ENCODE results near the gene NARS2.

The NARS2 gene

DNA sequence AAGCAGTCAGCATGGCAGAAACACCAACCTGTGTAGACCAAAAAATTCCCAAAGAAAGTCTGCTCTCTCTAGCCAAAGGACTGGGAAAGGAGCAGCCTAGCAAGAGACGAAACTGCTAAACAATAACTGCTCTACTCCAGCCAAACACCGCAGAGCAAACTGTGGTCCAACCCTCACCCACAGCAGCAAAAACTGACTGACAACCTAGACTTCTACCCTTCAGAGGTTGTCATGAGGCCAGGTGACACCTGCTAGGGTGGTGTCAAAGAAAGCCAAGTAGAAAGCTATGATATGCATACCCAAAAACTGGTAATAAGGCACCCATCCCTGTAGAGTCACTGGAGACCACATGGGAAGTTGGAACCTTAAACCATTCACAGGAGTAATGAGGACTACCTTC, 168.9 kb downstream of the NARS2 start:
- DNase-seq = no peak

DNA sequence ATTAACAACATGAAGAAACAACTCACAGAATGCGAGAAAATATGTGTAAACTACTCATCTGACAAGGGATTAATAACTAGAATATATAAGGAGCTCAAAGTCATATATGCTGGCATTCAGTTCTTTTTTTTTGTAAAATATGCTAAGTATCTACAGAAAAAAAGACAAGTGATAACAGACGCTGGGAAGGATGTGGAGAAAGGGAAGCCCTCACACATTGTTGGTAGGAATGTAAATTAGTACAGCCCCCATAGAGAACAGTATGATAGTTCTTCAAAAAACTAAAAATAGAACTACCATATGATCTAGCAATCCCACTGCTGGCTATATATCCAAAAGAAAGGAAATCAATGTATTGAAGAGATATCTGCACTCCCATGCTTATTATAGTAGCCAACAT, 170.9 kb downstream of the NARS2 start:
- no peak for DNase-seq

DNA sequence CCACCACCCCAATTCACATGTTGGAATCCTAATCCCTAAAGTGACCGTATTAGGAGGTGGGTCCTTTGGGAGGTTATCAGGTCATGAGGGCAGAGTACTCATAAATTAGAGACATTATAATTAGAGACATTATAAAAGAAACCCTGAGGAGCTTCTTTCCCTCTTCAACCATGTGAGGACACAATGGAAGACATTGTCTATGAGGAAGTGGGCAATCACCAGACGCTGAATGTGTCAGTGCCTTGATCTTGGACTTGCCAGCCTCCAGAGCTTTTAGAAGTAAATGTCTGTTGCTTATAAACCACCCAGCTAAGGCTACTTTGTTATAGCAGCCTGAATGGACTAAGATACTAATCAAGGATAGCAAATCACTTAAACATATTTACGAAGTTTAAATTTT, 171.8 kb downstream of the NARS2 start:
- no peak for DNase-seq

- DNase-seq = no peak
These were observed 174.0 kb downstream of the NARS2 start for GRCh38 chr11:78400702-78401101.

DNA sequence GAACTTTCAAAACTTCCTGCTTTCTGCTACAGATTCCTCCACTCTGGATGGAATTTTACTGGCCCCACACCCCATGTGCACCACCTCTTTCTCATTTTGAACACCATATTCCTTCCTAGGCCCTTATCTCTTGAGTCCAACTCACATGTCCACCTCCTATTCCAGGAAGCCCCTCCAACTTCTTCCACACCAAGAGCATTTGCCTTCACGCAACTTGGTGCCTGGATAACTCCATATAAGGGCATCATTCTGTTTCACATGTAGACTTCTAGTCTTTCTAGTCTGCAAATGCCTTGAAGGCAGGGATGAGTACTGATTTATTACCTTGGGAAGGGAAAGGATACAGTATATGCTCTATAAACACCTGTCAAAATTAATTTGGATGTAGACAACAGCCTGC, 174.5 kb downstream of the NARS2 start:
- no peak for DNase-seq

DNA sequence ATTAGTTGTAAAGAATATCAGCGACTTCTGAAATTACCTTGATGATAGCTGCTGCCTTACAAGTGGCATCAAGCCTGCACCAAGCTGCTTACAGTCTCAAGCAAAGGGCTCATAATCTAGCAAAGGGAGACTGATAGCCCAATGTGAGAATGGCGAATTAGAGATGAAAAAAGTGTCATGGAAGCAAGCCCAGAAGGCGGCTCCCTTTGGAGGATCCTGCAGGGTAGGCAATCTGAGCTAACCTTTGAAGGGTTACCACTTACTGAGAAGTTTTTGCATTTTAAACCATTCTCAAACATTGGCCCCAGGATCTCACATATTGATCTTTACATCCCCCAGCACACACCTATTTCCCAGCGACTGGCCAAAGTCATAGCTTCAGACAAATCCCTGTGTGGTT, 175.5 kb downstream of the NARS2 start:
- DNase-seq = no peak

- no peak for DNase-seq
These were observed 175.9 kb downstream of the NARS2 start for GRCh38 chr11:78398715-78399114.

GRCh38 chr11:78397398-78397797, 177.3 kb downstream of the NARS2 start:
- no peak for DNase-seq

DNA sequence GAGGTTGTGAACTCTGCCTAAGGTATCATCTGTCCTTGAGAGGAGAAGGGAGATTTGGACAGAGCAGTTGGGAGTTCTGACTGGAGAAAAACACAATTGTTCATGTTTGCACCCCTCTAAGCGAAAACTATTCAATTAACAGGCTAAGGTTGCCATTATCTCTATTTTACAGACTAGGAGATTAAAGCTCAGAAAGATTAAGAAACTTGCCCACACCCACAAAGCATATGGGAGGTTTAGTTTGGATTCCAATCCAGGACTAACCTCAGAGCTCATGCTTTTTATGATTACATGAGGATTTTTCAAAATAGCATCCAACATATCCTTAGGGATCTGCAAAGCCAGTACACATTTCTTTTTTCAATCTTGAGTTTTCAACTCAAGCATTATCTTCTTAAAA, 179.1 kb downstream of the NARS2 start:
- no peak for DNase-seq

DNA sequence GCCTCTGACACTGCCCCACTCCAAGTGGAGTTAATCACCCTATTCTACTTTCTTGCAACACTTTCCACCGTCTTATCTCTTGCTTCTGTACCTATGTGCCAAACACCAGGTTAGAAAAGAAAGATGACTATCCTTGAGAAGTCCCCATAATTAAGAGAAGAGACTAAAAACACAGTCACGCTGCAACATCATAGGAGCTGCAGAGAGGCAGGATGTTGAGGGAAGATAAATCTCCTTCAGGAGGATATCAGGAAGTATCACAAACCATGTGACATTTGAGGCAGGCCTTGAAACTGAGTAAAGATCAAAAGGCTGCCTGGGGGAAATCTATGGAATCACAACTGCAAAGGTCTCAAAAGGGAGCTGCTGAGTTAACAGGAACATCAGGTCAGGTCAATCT, 181.8 kb downstream of the NARS2 start:
- no peak for DNase-seq

GRCh38 chr11:78391424-78391823, 183.2 kb downstream of the NARS2 start:
- no peak for DNase-seq

- DNase-seq = no peak
These were observed 183.9 kb downstream of the NARS2 start for GRCh38 chr11:78390809-78391208.

GRCh38 chr11:78386215-78386941, 188.3 kb downstream of the NARS2 start:
- no peak for DNase-seq

Data from CD4-positive, alpha-beta T cell treated with Interleukin-6 for 4 hours (primary cell).